Measurements from ENCODE around the gene ERFE. TPM values are rescaled to one million over a fixed set of nuclear protein-coding genes. Genes with fewer than 3 reads are reported as not detected.

ERFE gene
- total RNA-seq, 2 experiments from 2014 or later, result 0.37 to 0.50 TPM

DNA sequence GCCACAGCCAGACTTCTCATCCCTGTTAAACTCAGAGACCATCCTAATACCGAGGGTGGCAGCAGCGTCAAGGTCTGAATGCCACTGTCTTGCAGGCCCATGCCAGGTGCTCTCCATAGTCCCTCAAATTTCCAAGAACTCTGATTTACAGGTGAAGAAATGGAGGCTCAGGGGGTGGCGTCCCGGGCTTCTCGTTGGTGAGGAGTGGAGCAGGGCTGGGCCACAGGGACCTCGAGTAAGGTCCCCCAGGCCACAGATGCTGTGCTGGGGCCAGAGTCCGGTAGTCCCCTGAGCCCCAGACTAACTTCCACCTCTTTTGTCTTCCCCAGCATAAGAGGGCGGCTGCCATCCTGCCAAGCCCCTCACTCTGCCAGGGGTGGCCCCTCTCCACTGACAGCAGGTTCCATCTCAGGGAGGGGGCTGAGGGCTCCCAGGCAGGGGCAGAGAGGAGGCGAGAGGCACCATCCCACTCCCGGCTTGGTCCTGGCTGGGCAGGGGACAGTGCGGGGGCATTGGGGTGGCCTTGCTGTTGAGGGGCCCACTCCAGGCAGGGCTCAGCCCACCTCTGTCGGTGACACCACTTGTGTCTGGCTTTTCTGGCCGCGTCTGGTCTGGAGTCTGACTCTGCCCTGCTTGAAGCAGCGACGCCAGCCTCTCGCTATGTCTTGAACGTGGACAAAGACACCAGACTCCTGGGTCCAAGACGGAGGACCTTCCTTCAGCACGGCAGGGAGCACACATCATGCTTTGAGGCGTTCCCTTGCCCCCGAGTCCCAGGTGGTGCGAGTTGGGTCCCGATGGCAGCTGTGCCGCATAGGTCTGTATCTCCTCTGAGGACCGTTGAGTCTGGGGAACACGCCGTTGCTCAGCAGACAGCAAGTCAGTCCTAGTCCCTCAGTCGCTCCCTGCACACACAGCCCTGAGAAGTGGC, 36.2 kb upstream of the ERFE start:
- no peaks in the 10 kb centered on the region for H3K36me3 Mint-ChIP-seq (ENCODE audit: low read depth)
- H3K27me3 Mint-ChIP-seq (ENCODE audit: low read depth), result peaks cover 4% of the 10 kb centered on the region
- no peak overlapping the region for H3K4me3 Mint-ChIP-seq
- no peaks in the 10 kb centered on the region for H3K9me3 Mint-ChIP-seq (ENCODE audit: insufficient read depth)
- no peak for ATAC-seq
- no peak for DNase-seq
- no peaks in the 10 kb centered on the region for H3K4me1 Mint-ChIP-seq (ENCODE audit: low read depth)
- ChIA-PET POLR2A (no interaction called here), CTCF (no interaction called here)
- no peak overlapping the region for H3K27ac Mint-ChIP-seq

DNA sequence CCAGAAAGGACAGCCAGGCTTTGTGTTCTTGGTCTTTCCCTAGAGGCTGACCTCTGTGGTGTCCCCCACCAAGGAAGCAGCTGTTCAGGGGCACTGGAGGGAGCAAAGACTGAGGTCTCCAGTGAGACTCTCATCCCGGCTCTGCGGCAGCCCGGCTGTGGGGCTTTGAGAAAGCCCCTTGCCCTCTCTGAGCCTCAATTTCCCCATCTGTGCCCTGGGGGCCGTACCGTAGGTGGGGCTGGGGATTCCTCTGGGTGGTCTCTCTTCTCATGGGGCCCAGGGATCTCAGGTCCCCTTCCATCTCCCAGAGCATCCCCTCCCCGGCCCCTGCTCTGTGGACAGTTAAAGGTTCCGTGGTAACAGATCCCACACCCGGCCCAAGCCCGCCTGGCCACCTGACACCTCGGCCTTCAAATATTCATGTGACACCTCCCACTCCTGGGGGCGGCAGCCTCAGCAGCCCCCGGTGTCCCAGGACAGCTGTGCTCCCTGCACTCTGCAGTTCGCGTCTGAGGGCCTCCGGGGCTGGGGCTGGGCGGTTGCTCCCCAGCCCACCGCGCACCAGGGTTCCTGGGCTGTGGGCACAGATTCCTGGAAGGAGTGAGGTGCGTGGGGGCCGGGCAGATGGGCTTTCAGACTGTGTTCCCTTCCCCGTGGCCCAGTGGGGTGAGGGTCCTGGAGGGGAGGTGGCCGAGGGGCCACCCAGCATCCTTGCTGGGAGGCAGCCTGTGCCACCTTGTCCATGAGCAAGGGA, 35.4 kb upstream of the ERFE start:
- Mint-ChIP-seq H3K36me3 (ENCODE audit: low read depth) (no peaks in the 10 kb centered on the region), H3K9me3 (ENCODE audit: insufficient read depth) (no peaks in the 10 kb centered on the region), H3K4me1 (ENCODE audit: low read depth) (no peaks in the 10 kb centered on the region), H3K4me3 (no peak overlapping the region), H3K27ac (no peak overlapping the region), H3K27me3 (ENCODE audit: low read depth) (no peaks in the 10 kb centered on the region)
- ChIA-PET CTCF (no interaction called here), POLR2A (no interaction called here)
- DNase-seq (no peak), ATAC-seq (no peak)

DNA sequence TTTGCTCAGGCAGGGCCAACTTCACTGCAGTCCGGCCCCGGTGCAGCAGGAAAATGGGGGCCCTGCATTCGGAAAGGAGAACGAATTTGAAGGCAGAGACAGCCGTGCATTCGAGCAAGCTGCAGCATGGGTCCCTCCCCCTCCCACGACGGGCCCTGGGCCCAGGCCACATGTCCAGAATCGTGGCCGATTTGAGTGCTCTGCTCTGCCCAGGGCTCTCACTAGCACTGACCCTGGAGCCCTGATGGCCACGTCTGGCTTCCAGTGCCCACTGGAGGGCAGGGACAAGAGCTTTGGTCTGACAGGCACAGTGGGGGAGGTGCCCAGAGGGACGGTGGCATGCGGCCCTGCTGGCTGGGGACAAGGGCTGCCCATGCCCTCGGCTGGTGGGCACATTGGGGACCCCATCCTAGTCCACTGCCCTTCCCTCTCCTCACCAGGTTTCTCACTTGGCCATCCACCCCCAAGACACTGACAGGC, 34.7 kb upstream of the ERFE start:
- DNase-seq, result no peak
- Mint-ChIP-seq H3K9me3 (ENCODE audit: insufficient read depth) (no peaks in the 10 kb centered on the region), H3K27me3 (ENCODE audit: low read depth) (no peaks in the 10 kb centered on the region), H3K36me3 (ENCODE audit: low read depth) (no peaks in the 10 kb centered on the region), H3K4me1 (ENCODE audit: low read depth) (no peaks in the 10 kb centered on the region), H3K4me3 (no peak overlapping the region), H3K27ac (no peak overlapping the region)
- ATAC-seq, result no peak
- ChIA-PET CTCF (no interaction called here), POLR2A (no interaction called here)

DNA sequence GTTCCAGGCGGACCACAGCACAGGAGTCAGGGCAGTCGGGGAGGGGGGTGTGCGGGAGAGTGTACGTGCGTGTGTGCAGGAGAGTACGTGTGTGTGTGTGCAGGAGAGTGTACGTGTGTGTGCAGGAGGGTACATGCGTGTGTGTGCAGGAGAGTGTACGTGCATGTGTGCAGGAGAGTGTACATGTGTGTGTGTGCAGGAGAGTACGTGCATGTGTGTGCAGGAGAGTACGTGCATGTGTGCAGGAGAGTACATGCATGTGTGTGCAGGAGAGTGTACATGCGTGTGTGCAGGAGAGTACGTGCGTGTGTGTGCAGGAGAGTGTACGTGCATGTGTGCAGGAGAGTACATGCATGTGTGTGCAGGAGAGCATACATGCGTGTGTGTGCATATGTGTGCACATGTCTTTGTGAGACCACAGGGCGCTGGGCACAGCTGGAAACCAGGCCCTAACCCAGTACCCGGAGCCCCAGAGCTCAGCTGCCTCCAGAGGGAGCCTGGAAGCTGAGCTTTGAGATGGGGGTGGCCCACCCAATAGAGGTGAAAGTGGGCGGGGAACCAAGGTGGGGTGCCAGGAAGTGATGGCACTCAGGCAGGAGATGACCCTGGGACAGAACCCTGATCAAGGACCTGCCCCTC, 34.2 kb upstream of the ERFE start:
- Mint-ChIP-seq H3K4me1 (ENCODE audit: low read depth) (no peaks in the 10 kb centered on the region), H3K36me3 (ENCODE audit: low read depth) (no peaks in the 10 kb centered on the region), H3K27me3 (ENCODE audit: low read depth) (no peaks in the 10 kb centered on the region), H3K9me3 (ENCODE audit: insufficient read depth) (no peaks in the 10 kb centered on the region), H3K4me3 (no peak overlapping the region), H3K27ac (no peak overlapping the region)
- ATAC-seq (no peak), DNase-seq (no peak)
- POLR2A ChIA-PET, result no interaction called here
- CTCF ChIA-PET, result no interaction called here

DNA sequence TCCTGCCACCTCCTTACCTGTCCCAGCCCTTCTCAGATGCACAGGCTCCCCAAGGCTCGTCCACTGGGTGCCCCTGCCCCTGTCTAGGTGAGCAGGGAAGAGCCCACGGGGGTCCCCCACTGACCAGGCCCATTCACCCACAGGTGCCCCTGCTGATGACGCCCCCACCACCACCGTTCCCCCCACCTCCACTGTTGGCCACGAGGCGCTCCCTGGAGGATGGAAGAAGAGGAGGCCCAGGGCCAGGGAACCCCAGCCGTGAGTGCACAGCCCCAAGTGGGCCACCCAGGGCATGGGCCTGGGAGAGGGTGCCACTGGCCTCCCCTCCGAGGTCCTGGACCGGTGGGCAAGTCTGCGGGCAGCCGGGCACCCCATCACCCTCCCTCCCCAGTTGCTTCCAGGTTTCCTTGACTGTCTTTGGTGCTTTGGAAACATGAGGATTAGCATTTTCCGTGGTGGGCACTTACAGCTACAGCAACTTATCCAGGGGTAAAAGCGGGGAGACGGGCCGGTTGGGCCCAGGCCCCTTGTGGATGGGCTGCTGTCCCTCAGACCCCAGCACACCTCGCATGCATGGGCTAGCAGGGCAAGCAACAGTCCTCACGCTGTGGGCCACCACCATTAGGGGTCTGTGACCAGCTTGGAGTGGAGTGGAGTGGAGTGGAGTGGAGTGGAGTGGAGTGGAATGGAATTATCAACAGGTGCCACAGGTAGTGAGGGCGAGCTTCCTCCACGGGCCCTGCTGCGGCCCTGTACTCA, 33.5 kb upstream of the ERFE start:
- Mint-ChIP-seq H3K36me3 (ENCODE audit: low read depth) (no peaks in the 10 kb centered on the region), H3K4me1 (ENCODE audit: low read depth) (no peaks in the 10 kb centered on the region), H3K4me3 (no peak overlapping the region), H3K27ac (no peak overlapping the region), H3K27me3 (ENCODE audit: low read depth) (no peaks in the 10 kb centered on the region), H3K9me3 (ENCODE audit: insufficient read depth) (no peaks in the 10 kb centered on the region)
- DNase-seq (no peak), ATAC-seq (no peak)
- CTCF ChIA-PET, result no interaction called here
- POLR2A ChIA-PET, result no interaction called here

DNA sequence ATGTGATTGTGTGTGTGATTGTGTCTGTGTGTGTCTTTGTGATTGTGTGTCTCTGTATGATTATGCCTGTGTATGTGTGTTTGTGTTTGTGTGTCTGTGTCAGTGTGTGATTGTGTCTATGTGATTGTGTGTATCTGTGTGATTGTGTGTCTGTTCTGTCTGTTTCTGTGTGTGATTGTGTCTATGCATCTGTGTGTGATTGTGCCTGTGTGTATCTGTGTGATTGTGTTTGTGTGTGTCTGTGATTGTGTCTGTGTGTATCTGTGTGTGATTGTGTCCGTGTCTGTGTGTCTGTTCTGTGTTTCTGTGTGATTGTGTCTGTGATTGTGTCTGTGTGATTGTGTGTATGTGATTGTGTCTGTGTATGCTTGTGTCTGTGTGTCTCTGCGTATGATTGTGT, 32.4 kb upstream of the ERFE start:
- POLR2A ChIA-PET, result no interaction called here
- Mint-ChIP-seq H3K36me3 (ENCODE audit: low read depth) (no peaks in the 10 kb centered on the region), H3K27me3 (ENCODE audit: low read depth) (no peaks in the 10 kb centered on the region), H3K27ac (no peak overlapping the region), H3K4me3 (no peak overlapping the region), H3K4me1 (ENCODE audit: low read depth) (no peaks in the 10 kb centered on the region), H3K9me3 (ENCODE audit: insufficient read depth) (no peaks in the 10 kb centered on the region)
- CTCF ChIA-PET, result no interaction called here
- no peak for ATAC-seq
- no peak for DNase-seq

DNA sequence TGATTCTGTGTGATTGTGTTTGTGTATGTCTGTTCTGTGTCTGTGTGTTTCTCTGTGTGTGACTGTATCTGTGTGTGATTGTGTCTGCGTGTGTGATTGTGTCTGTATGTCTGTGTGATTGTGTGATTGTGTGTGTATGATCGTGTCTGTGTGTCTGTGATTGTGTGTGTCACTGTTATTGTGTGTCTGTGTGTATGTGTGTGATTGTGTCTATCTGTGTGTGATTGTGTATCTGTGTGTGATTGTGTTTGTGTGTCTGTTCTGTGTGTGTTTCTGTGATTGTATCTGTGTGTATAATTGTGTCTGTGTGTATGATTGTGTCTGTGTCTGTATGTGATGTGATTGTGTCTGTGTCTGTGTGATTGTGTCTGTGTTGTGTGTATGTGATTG, 32.0 kb upstream of the ERFE start:
- H3K27ac Mint-ChIP-seq, result no peak overlapping the region
- DNase-seq (no peak), ATAC-seq (no peak)
- ChIA-PET POLR2A (no interaction called here), CTCF (interaction anchor here (0.6 to 1.2 kb wide), 2 partner anchors 13 to 65 kb away, joined by 3 to 4 read pairs; no protein-coding TSS in a partner anchor)
- no peak overlapping the region for H3K4me3 Mint-ChIP-seq
- no peaks in the 10 kb centered on the region for H3K9me3 Mint-ChIP-seq (ENCODE audit: insufficient read depth)
- H3K27me3 Mint-ChIP-seq (ENCODE audit: low read depth), result no peaks in the 10 kb centered on the region
- H3K36me3 Mint-ChIP-seq (ENCODE audit: low read depth), result no peaks in the 10 kb centered on the region
- no peaks in the 10 kb centered on the region for H3K4me1 Mint-ChIP-seq (ENCODE audit: low read depth)

DNA sequence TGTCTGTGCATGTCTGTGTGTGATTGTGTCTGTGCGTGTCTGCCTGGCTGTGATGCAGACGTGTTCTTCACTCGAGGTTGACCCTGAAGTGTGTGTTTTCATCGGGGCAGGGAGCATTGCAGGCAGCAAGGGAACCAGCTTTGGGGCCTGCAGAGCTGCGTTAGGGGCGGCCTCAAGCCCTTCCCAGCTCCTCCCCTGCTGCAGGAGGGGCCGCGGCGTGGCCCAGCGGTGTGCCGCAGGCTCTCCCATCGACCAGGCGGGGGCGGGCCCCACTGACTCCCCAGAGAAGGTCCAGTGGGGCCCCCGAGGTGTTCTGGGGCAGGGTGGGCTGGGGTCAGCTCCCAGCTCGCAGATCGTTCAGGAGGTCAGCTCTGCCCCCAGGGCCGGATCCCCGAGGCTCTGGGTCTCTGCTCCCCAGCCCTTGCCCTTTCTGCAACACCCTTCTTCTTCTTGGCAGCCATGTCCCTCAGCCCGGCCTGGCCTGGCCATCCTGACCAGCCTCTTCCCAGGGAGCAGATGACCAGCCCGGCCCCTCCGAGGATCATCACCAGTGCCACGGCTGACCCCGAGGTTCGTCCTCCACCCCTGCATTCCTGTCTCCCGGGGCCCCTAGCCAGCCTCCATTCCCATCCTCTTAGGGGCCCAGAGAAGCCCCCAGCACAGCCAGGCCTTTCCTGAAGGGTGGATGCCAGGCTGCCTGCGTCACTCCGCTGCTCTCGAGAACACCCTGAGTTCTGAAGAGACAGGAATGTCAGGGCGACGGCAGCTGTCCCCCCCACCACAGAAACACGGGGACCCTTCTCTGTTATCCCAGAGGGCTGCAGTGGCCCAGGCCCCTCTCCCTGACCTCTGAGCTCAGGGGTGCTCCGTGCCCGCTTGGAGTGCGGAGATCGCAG, 31.4 kb upstream of the ERFE start:
- Mint-ChIP-seq H3K36me3 (ENCODE audit: low read depth) (no peaks in the 10 kb centered on the region), H3K4me1 (ENCODE audit: low read depth) (no peaks in the 10 kb centered on the region), H3K27ac (no peak overlapping the region), H3K9me3 (ENCODE audit: insufficient read depth) (no peaks in the 10 kb centered on the region), H3K27me3 (ENCODE audit: low read depth) (no peaks in the 10 kb centered on the region), H3K4me3 (no peak overlapping the region)
- POLR2A ChIA-PET, result no interaction called here
- peak; percentile 52 for DNase-seq
- ATAC-seq, result peak; percentile 78
- CTCF ChIA-PET, result interaction anchor here (0.6 to 1.2 kb wide), 2 partner anchors 12 to 66 kb away, joined by 3 to 4 read pairs; no protein-coding TSS in a partner anchor

DNA sequence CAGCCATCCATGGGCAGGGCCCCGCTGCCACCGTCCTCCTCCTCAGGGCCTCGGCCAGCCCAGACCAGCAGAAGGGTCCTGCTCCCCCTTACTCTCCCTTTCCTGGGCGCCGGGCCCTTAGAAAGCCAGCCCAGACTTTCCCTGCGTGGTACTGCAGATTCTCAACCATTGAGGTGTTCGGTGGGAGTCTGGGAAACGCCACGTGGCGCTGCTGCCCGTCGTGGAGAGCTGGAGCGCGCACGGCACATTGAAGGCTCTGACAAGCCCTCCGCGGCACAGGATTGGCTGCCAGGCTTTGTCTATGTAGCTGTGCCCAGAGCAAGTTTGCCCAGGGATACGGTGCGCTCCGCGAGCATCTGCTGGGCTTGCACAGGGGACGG, 30.7 kb upstream of the ERFE start:
- ATAC-seq (no peak), DNase-seq (no peak)
- H3K4me3 Mint-ChIP-seq, result no peak overlapping the region
- ChIA-PET POLR2A (no interaction called here), CTCF (no interaction called here)
- H3K27ac Mint-ChIP-seq, result no peak overlapping the region
- no peaks in the 10 kb centered on the region for H3K27me3 Mint-ChIP-seq (ENCODE audit: low read depth)
- no peaks in the 10 kb centered on the region for H3K36me3 Mint-ChIP-seq (ENCODE audit: low read depth)
- no peaks in the 10 kb centered on the region for H3K4me1 Mint-ChIP-seq (ENCODE audit: low read depth)
- H3K9me3 Mint-ChIP-seq (ENCODE audit: insufficient read depth), result no peaks in the 10 kb centered on the region

DNA sequence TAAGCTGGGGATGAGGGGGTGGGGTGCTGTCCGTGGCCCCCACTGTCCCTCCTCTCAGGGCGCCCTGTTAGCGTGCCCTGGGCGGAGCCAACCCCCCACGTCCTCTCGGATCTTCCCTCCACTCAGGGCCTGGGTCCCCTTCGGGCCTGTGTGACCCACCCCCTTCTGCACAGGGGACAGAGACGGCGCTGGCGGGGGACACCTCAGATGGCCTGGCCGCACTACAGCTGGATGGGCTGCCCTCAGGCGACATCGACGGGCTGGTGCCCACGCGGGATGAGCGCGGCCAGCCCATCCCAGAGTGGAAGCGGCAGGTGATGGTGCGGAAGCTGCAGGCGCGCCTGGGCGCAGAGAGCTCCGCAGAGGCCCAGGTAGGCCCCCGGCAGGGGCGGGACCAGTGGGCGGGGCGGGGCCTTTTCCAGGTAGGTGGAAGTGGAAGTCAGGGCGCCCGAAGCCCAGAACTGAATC, 30.2 kb upstream of the ERFE start:
- CTCF ChIA-PET, result no interaction called here
- H3K4me3 Mint-ChIP-seq, result no peak overlapping the region
- DNase-seq, result no peak

More for the DNA sequence above, 30.2 kb upstream of the ERFE start:
- Mint-ChIP-seq H3K27me3 (ENCODE audit: low read depth) (no peaks in the 10 kb centered on the region), H3K4me1 (ENCODE audit: low read depth) (no peaks in the 10 kb centered on the region), H3K27ac (no peak overlapping the region), H3K36me3 (ENCODE audit: low read depth) (no peaks in the 10 kb centered on the region), H3K9me3 (ENCODE audit: insufficient read depth) (no peaks in the 10 kb centered on the region)
- no peak for ATAC-seq
- POLR2A ChIA-PET, result no interaction called here

Data from activated CD8-positive, alpha-beta T cell treated with anti-CD3 and anti-CD28 coated beads, Interleukin-2, amount 10 ng/mL, durations not matched to agents 7 days and 5 days (primary cell).